ENCODE results near the gene SPI1. TPM values are rescaled to one million over a fixed set of nuclear protein-coding genes. Genes with fewer than 3 reads are reported as not detected.

SPI1 gene
- polyA plus RNA-seq, 1 donor (not counting 4 experiments of a cell fraction or from before 2014, with no cell fraction given): not detected

DNA sequence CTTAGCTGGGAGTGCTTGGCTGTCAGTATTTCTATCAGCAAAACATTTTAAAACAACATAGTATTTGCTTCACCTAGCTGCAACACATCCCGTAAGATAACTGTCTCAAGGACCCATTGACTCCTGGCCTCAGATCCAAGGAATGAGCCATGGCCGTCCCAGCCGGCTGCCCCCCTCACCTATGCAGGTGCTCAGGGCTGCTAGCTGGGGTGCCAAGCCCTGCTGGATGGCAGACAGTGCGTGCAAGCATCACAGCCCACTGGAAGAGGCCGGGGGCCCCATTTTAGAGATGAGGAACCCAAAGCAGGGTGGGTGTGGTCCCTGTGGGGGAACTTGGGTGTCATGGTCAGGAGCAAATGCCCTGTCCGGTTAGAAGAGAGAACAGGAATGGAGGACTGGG, 39.4 kb upstream of the SPI1 start:
- DNase-seq (ENCODE audit: low read depth, low spot score) (no peak), FAIRE-seq (no peak)
- Histone ChIP-seq H3K4me1 (ENCODE audit: control insufficient read depth, extremely low read depth, insufficient read depth, low read length) (peaks cover 20% of the 10 kb centered on the region), H3K79me2 (ENCODE audit: control insufficient read depth, insufficient read depth, low read length) (peaks cover 3% of the 10 kb centered on the region), H3K27ac (ENCODE audit: control insufficient read depth, insufficient read depth, low read length) (no peak overlapping the region), H3K9me1 (ENCODE audit: control insufficient read depth, extremely low read depth, insufficient read depth, low read length) (no peaks in the 10 kb centered on the region), H3K36me3 (ENCODE audit: control insufficient read depth in 2 of 2, extremely low read depth in 1 of 2, insufficient read depth in 2 of 2, low read length in 2 of 2) (peaks cover 36 to 43% of the 10 kb centered on the region in 2 experiments), H3K9me3 (ENCODE audit: control insufficient read depth, low read depth, low read length) (no peaks in the 10 kb centered on the region), H2AFZ (ENCODE audit: control insufficient read depth, low read length) (no peak overlapping the region), H3K4me3 (ENCODE audit: control insufficient read depth in 2 of 3, extremely low read depth in 1 of 3, insufficient read depth in 2 of 3, low read depth in 1 of 3, low read length in 3 of 3) (no peak overlapping the region), H4K20me1 (ENCODE audit: control insufficient read depth, extremely low read depth, insufficient read depth, low read length) (peaks cover 3% of the 10 kb centered on the region), H3K4me2 (ENCODE audit: control insufficient read depth, extremely low read depth, insufficient read depth, low read depth, low read length) (no peak overlapping the region), H3K27me3 (ENCODE audit: control insufficient read depth, extremely low read depth, insufficient read depth, low read length) (no peaks in the 10 kb centered on the region), H3K9ac (ENCODE audit: control insufficient read depth, extremely low read depth, insufficient read depth, low read length) (no peak overlapping the region)
- dilution Hi-C loops (cut with MboI; ENCODE audit: extremely low pct_ligation_motif_present, low sequenced_read_pairs): no loop called here
- TF ChIP-seq, protein P1, sequence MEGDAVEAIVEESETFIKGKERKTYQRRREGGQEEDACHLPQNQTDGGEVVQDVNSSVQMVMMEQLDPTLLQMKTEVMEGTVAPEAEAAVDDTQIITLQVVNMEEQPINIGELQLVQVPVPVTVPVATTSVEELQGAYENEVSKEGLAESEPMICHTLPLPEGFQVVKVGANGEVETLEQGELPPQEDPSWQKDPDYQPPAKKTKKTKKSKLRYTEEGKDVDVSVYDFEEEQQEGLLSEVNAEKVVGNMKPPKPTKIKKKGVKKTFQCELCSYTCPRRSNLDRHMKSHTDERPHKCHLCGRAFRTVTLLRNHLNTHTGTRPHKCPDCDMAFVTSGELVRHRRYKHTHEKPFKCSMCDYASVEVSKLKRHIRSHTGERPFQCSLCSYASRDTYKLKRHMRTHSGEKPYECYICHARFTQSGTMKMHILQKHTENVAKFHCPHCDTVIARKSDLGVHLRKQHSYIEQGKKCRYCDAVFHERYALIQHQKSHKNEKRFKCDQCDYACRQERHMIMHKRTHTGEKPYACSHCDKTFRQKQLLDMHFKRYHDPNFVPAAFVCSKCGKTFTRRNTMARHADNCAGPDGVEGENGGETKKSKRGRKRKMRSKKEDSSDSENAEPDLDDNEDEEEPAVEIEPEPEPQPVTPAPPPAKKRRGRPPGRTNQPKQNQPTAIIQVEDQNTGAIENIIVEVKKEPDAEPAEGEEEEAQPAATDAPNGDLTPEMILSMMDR (optimal IDR thresholded peaks at IDR 0.05 in 1 of 3, IDR thresholded peaks at IDR 0.05 in 1 of 3, conservative IDR thresholded peaks at IDR 0.05 in 1 of 3; ENCODE audit: extremely low read depth in 1 of 3, insufficient read depth in 2 of 3, low read length in 3 of 3): no peak
- TF ChIP-seq EZH2 (IDR thresholded peaks at IDR 0.05; ENCODE audit: low read length): no peak

DNA sequence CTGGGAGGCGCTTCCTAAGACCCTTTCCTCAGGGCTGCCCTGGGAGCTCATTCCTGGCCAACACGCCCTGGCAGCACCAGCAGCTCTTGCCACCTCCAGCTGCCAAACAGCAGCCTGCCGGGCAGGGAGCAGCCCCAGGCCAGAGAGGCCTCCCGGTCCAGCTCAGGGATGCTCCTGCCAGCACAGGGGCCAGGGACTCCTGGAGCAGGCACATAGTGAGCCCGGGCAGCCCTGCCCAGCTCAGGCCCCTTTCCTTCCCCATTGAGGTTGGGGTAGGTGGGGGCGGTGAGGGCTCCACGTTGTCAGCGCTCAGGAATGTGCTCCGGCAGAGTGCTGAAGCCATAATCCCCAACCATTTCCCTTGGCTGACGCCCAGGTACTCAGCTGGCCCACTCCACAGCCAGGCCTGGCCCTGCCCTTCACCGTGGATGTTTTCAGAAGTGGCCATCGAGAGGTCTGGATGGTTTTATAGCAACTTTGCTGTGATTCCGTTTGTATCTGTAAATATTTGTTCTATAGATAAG, 37.7 kb upstream of the SPI1 start:
- peaks cover 37 to 47% of the 10 kb centered on the region in 2 experiments for H3K36me3 ChIP-seq (ENCODE audit: control insufficient read depth in 2 of 2, extremely low read depth in 1 of 2, insufficient read depth in 2 of 2, low read length in 2 of 2)
- no peak for DNase-seq (ENCODE audit: low read depth, low spot score)
- peaks cover 7% of the 10 kb centered on the region for H3K79me2 ChIP-seq (ENCODE audit: control insufficient read depth, insufficient read depth, low read length)
- FAIRE-seq: peak; percentile 95
- peak overlapping the region; percentile 34 for H3K27ac ChIP-seq (ENCODE audit: control insufficient read depth, insufficient read depth, low read length)
- H4K20me1 ChIP-seq (ENCODE audit: control insufficient read depth, extremely low read depth, insufficient read depth, low read length): peaks cover 7% of the 10 kb centered on the region
- H3K4me1 ChIP-seq (ENCODE audit: control insufficient read depth, extremely low read depth, insufficient read depth, low read length): peaks cover 20% of the 10 kb centered on the region
- dilution Hi-C loops (cut with MboI; ENCODE audit: extremely low pct_ligation_motif_present, low sequenced_read_pairs): no loop called here
- H3K9ac ChIP-seq (ENCODE audit: control insufficient read depth, extremely low read depth, insufficient read depth, low read length): no peak overlapping the region
- peak overlapping the region; percentile 20 for H3K4me2 ChIP-seq (ENCODE audit: control insufficient read depth, extremely low read depth, insufficient read depth, low read depth, low read length)
- no peak for TF ChIP-seq EZH2 (IDR thresholded peaks at IDR 0.05; ENCODE audit: low read length)
- TF ChIP-seq, protein P1 (optimal IDR thresholded peaks at IDR 0.05 in 1 of 3, IDR thresholded peaks at IDR 0.05 in 1 of 3, conservative IDR thresholded peaks at IDR 0.05 in 1 of 3; ENCODE audit: extremely low read depth in 1 of 3, insufficient read depth in 2 of 3, low read length in 3 of 3): no peak
- no peak overlapping the region for H3K4me3 ChIP-seq (ENCODE audit: control insufficient read depth in 2 of 3, extremely low read depth in 1 of 3, insufficient read depth in 2 of 3, low read depth in 1 of 3, low read length in 3 of 3)
- no peaks in the 10 kb centered on the region for H3K9me1 ChIP-seq (ENCODE audit: control insufficient read depth, extremely low read depth, insufficient read depth, low read length)
- no peak overlapping the region for H2AFZ ChIP-seq (ENCODE audit: control insufficient read depth, low read length)
- no peaks in the 10 kb centered on the region for H3K9me3 ChIP-seq (ENCODE audit: control insufficient read depth, low read depth, low read length)
- H3K27me3 ChIP-seq (ENCODE audit: control insufficient read depth, extremely low read depth, insufficient read depth, low read length): no peaks in the 10 kb centered on the region

Measured in keratinocyte (primary cell).